HEK293 (cell line): ENCODE data around the gene TMEM205.

Experiments used
- CTCF ChIA-PET: fragments of 350-600 bp; formaldehyde crosslinking; extraction: SDS; loops from one replicate; lab custom pipeline; 2021; ENCODE audit warnings: antibody characterized with exemption; lab: Yijun Ruan, JAX
- POLR2A ChIA-PET: fragments of 300-600 bp; formaldehyde crosslinking; extraction: SDS; loops from one replicate; lab custom pipeline; 2020; ENCODE audit warnings: antibody characterized with exemption, inconsistent platforms; lab: Yijun Ruan, JAX
- H3K27ac ChIP-seq: fragments of 200-500 bp; sonication (Bioruptor generic); 2 replicates; pipeline ENCODE4 v1.5.1; 2014; ENCODE audit warnings: low read depth, low read length, control low read depth, inconsistent platforms; ENCODE audit errors: extremely low read depth
- H3K36me3 ChIP-seq, 2 experiments: fragments of 200-500 bp in 1 of 2; sonication (Bioruptor generic) in 1 of 2; 1 replicate in 1 of 2; 2 replicates in 1 of 2; pipeline ENCODE4 v1.5.1; 2014 to 2017; ENCODE audit warnings: inconsistent platforms in 2 of 2, low read length in 2 of 2; ENCODE audit not compliant: control insufficient read depth in 2 of 2, insufficient read depth in 1 of 2
- H3K4me1 ChIP-seq: fragments of 200-500 bp; sonication (Bioruptor generic); 2 replicates; pipeline ENCODE4 v1.5.1; 2014; ENCODE audit warnings: mild to moderate bottlenecking, low read length, inconsistent platforms; ENCODE audit not compliant: control insufficient read depth, insufficient read depth
- H3K4me3 ChIP-seq: 2 replicates; pipeline ENCODE4 v1.5.1; 2011; ENCODE audit warnings: low read depth, mild to moderate bottlenecking, control low read depth, low read length, moderate library complexity
- H3K9me3 ChIP-seq: fragments of 200-500 bp; sonication (Bioruptor generic); 2 replicates; pipeline ENCODE4 v1.5.1; 2014; ENCODE audit warnings: low read depth, low read length, inconsistent platforms; ENCODE audit not compliant: control insufficient read depth, insufficient read depth
- BCL11A ChIP-seq: fragments of 450-650 bp; formaldehyde crosslinking; IDR thresholded peaks from 2 replicates; pipeline ENCODE4 v1.5.1; 2016; ENCODE audit warnings: low read depth, missing biosample characterization, missing genetic modification characterization
- BCL6B ChIP-seq: fragments of 450-650 bp; formaldehyde crosslinking; IDR thresholded peaks from 2 replicates; pipeline ENCODE4 v1.5.1; 2017; ENCODE audit warnings: missing biosample characterization, missing genetic modification characterization
- CTCF ChIP-seq: fragments of 450-650 bp; formaldehyde crosslinking; IDR thresholded peaks from 2 replicates; pipeline ENCODE4 v1.5.1; 2016; ENCODE audit warnings: missing biosample characterization, missing genetic modification characterization
- GLIS1 ChIP-seq: fragments of 450-650 bp; formaldehyde crosslinking; IDR thresholded peaks from 2 replicates; pipeline ENCODE4 v1.5.1; 2016; ENCODE audit warnings: missing biosample characterization, missing genetic modification characterization
- GLIS2 ChIP-seq: fragments of 450-650 bp; formaldehyde crosslinking; IDR thresholded peaks from 2 replicates; pipeline ENCODE4 v1.5.1; 2016; ENCODE audit warnings: missing biosample characterization, missing genetic modification characterization
- KLF7 ChIP-seq: fragments of 450-650 bp; formaldehyde crosslinking; IDR thresholded peaks from 2 replicates; pipeline ENCODE4 v1.5.1; 2016; ENCODE audit warnings: missing biosample characterization, missing genetic modification characterization, borderline replicate concordance
- MEIS1 ChIP-seq: sonication (generic); formaldehyde crosslinking; IDR thresholded peaks from 2 replicates; pipeline ENCODE4 v1.8.1; 2022; ENCODE audit warnings: missing genetic modification reagents, mild to moderate bottlenecking, borderline replicate concordance
- PATZ1 ChIP-seq: fragments of 450-650 bp; formaldehyde crosslinking; IDR thresholded peaks from 2 replicates; pipeline ENCODE4 v1.5.1; 2016; ENCODE audit warnings: missing biosample characterization, missing genetic modification characterization
- YY1 ChIP-seq: fragments of 450-650 bp; formaldehyde crosslinking; IDR thresholded peaks from 2 replicates; pipeline ENCODE4 v1.5.1; 2018; ENCODE audit warnings: missing biosample characterization, missing genetic modification characterization
- ZBTB17 ChIP-seq: fragments of 450-650 bp; formaldehyde crosslinking; IDR thresholded peaks from 2 replicates; pipeline ENCODE4 v1.5.1; 2016; ENCODE audit warnings: missing biosample characterization, missing genetic modification characterization
- ZFP3 ChIP-seq: fragments of 450-650 bp; formaldehyde crosslinking; IDR thresholded peaks from 2 replicates; pipeline ENCODE4 v1.5.1; 2016; ENCODE audit warnings: low read depth, missing biosample characterization, missing genetic modification characterization
- ZNF16 ChIP-seq: fragments of 450-650 bp; formaldehyde crosslinking; IDR thresholded peaks from 2 replicates; pipeline ENCODE4 v1.5.1; 2016; ENCODE audit warnings: low read depth, missing biosample characterization, missing genetic modification characterization
- ZNF184 ChIP-seq: fragments of 450-650 bp; IDR thresholded peaks from 2 replicates; pipeline ENCODE4 v1.5.1; 2018; ENCODE audit warnings: missing biosample characterization, mild to moderate bottlenecking, missing genetic modification characterization
- ZNF248 ChIP-seq: fragments of 450-650 bp; formaldehyde crosslinking; IDR thresholded peaks from 2 replicates; pipeline ENCODE4 v1.5.1; 2017; ENCODE audit warnings: missing biosample characterization, missing genetic modification characterization
- ZNF335 ChIP-seq: fragments of 450-650 bp; formaldehyde crosslinking; conservative IDR thresholded peaks from 2 replicates; pipeline ENCODE4 v1.5.1; 2016; ENCODE audit warnings: missing biosample characterization, missing genetic modification characterization
- ZNF362 ChIP-seq: fragments of 450-650 bp; formaldehyde crosslinking; IDR thresholded peaks from 2 replicates; pipeline ENCODE4 v1.5.1; 2016; ENCODE audit warnings: missing biosample characterization, missing genetic modification characterization
- ZNF394 ChIP-seq: fragments of 450-650 bp; formaldehyde crosslinking; IDR thresholded peaks from 2 replicates; pipeline ENCODE4 v1.5.1; 2016; ENCODE audit warnings: missing biosample characterization, missing genetic modification characterization, mild to moderate bottlenecking, moderate library complexity, borderline replicate concordance
- ZNF398 ChIP-seq: fragments of 450-650 bp; formaldehyde crosslinking; IDR thresholded peaks from 2 replicates; pipeline ENCODE4 v1.5.1; 2017; ENCODE audit warnings: missing biosample characterization, missing genetic modification characterization
- ZNF488 ChIP-seq: fragments of 450-650 bp; formaldehyde crosslinking; IDR thresholded peaks from 2 replicates; pipeline ENCODE4 v1.5.1; 2016; ENCODE audit warnings: missing biosample characterization, missing genetic modification characterization
- ZNF629 ChIP-seq: fragments of 450-650 bp; formaldehyde crosslinking; IDR thresholded peaks from 2 replicates; pipeline ENCODE4 v1.5.1; 2017; ENCODE audit warnings: missing biosample characterization, missing genetic modification characterization
- ZNF660 ChIP-seq: fragments of 450-650 bp; IDR thresholded peaks from 2 replicates; pipeline ENCODE4 v1.5.1; 2018; ENCODE audit warnings: missing biosample characterization, mild to moderate bottlenecking, missing genetic modification characterization
- ZNF692 ChIP-seq: fragments of 450-650 bp; formaldehyde crosslinking; IDR thresholded peaks from 2 replicates; pipeline ENCODE4 v1.5.1; 2016; ENCODE audit warnings: missing biosample characterization, missing genetic modification characterization
- ZXDB ChIP-seq: fragments of 450-650 bp; formaldehyde crosslinking; IDR thresholded peaks from 2 replicates; pipeline ENCODE4 v1.5.1; 2016; ENCODE audit warnings: missing biosample characterization, missing genetic modification characterization
- TF ChIP-seq, protein P1 (sequence below): fragments of 450-650 bp; formaldehyde crosslinking; IDR thresholded peaks from 2 replicates; pipeline ENCODE4 v1.5.1; 2017; ENCODE audit warnings: missing biosample characterization, missing genetic modification characterization

TMEM205 gene

DNA sequence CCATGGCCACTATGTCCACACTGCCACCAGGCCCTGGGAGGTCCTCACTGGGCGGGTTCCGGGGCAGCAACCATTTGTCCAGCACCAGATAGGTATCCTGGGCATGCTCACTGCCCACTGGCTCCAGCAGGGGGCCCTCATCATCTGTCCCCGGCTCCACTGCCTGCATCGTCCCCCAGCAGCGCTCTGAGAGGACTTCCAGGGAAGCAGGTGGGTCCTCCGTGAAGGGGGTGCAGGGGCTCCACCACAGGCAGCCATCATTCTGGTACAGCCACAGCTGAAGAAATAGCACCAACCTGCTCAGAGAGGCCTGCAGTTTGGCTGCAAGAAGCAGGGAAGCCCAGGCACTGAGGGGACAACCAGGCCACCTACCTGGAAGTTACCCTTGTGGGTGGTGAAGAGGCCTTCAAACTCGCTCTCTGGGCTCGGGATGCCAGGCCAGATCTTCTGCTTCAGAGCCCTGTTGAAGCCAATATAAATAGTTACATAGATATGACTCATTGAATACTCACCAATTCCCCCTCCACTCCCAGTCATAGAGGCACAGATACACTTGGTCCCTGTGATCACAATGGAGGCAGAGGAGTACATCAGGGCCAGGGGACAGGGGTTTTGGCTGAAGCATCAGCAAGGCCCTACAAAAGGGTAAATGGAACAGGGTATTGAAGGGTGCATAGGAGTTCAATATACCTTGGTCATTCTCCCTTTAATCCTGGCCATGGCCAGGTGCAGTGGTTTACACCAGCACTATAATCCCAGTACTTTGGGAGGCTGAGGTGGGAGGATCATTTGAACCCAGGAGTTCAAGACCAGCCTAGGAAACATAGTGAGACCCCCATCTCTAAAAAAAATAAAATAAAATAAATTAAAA is 32.5 kb upstream of the TMEM205 start:
- ChIA-PET CTCF (interaction anchor here (0.9 to 5.6 kb wide), 8 partner anchors 20 to 104 kb away, joined by 3 to 66 read pairs (median 8); partner anchors contain the start of genes RGL3 and TSPAN16), POLR2A (no interaction called here)
- Histone ChIP-seq H3K9me3 (no peaks in the 10 kb centered on the region), H3K36me3 (peaks cover 0 to 21% of the 10 kb centered on the region in 2 experiments; a peak in 2 of 3 replicates), H3K4me3 (no peak overlapping the region), H3K4me1 (peaks cover 4% of the 10 kb centered on the region), H3K27ac (no peak overlapping the region)
- TF ChIP-seq, protein P1, sequence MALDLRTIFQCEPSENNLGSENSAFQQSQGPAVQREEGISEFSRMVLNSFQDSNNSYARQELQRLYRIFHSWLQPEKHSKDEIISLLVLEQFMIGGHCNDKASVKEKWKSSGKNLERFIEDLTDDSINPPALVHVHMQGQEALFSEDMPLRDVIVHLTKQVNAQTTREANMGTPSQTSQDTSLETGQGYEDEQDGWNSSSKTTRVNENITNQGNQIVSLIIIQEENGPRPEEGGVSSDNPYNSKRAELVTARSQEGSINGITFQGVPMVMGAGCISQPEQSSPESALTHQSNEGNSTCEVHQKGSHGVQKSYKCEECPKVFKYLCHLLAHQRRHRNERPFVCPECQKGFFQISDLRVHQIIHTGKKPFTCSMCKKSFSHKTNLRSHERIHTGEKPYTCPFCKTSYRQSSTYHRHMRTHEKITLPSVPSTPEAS (tag by site-specific recombination), result no peak
- TF ChIP-seq MEIS1 (CRISPR knock-in tag) (no peak), ZNF16 (tag by site-specific recombination) (no peak), ZNF692 (tag by site-specific recombination) (peak; percentile 73), ZBTB17 (tag by site-specific recombination) (peak; percentile 54; the same call in 1 of the 2 replicates), BCL11A (no peak), CTCF (tag by site-specific recombination) (peak; percentile 79; the same call in 1 of the 2 replicates), ZNF248 (no peak), YY1 (no peak), PATZ1 (tag by site-specific recombination) (peak; percentile 20; the same call in 1 of the 2 replicates), GLIS1 (tag by site-specific recombination) (peak; percentile 52), ZNF629 (tag by site-specific recombination) (0 out of 2 replicates have a peak, but pooled peaks have one; percentile 28), KLF7 (tag by site-specific recombination) (no peak), ZNF398 (tag by site-specific recombination) (peak; percentile 34; the same call in 1 of the 2 replicates), ZNF335 (tag by site-specific recombination) (peak; percentile 34; the same call in 1 of the 2 replicates), BCL6B (no peak), ZNF184 (tag by site-specific recombination) (no peak), ZNF488 (tag by site-specific recombination) (no peak), GLIS2 (tag by site-specific recombination) (peak; percentile 31; the same call in 1 of the 2 replicates), ZNF394 (tag by site-specific recombination) (no peak), ZNF660 (tag by site-specific recombination) (peak; percentile 83; the same call in 1 of the 2 replicates), ZFP3 (tag by site-specific recombination) (peak; percentile 98), ZNF362 (tag by site-specific recombination) (no peak), ZXDB (tag by site-specific recombination) (peak; percentile 86)
